Liver (tissue), 9 donors: ENCODE results near the gene AP1M2. TPM values are rescaled to one million over a fixed set of nuclear protein-coding genes. Genes with fewer than 3 reads are reported as not detected.

ENCODE experiments used
- DNase-seq: peaks from one replicate; pipeline ENCODE4 v3.0.0-alpha.2; 2017; ENCODE audit warnings: low spot score
- H3K27ac ChIP-seq, 2 donors: one replicate each; pipeline ENCODE4 v1.7.0; 2013; ENCODE audit warnings: inconsistent platforms in 2 of 2, low read length in 2 of 2, control low read depth in 1 of 2, low read depth in 1 of 2, mild to moderate bottlenecking in 1 of 2
- H3K27me3 ChIP-seq, 4 donors: one replicate each; pipeline versions ENCODE4 v1.6.1 to v1.7.0; 2013; ENCODE audit warnings: low read length in 3 of 4, inconsistent platforms in 1 of 4, mild to moderate bottlenecking in 1 of 4, moderate library complexity in 1 of 4; ENCODE audit not compliant: control insufficient read depth in 4 of 4, insufficient read depth in 4 of 4
- H3K36me3 ChIP-seq, 4 donors: one replicate each; pipeline versions ENCODE4 v1.6.1 to v1.7.0; 2013; ENCODE audit warnings: low read length in 3 of 4, mild to moderate bottlenecking in 3 of 4, low read depth in 1 of 4, moderate library complexity in 1 of 4; ENCODE audit not compliant: control insufficient read depth in 4 of 4, insufficient read depth in 3 of 4
- H3K4me1 ChIP-seq, 4 donors: one replicate each; pipeline versions ENCODE4 v1.6.1 to v1.7.0; 2013; ENCODE audit warnings: low read length in 3 of 4, mild to moderate bottlenecking in 3 of 4, moderate library complexity in 1 of 4; ENCODE audit not compliant: control insufficient read depth in 4 of 4, insufficient read depth in 4 of 4
- H3K4me3 ChIP-seq, 3 donors: one replicate each; pipeline versions ENCODE4 v1.6.1 to v1.7.0; 2013; ENCODE audit warnings: low read length in 3 of 3, control low read depth in 1 of 3, low read depth in 1 of 3, mild to moderate bottlenecking in 1 of 3
- H3K9ac ChIP-seq, 2 donors: one replicate each; pipeline ENCODE4 v1.7.0; 2013; ENCODE audit warnings: low read length in 2 of 2, mild to moderate bottlenecking in 2 of 2, moderate library complexity in 2 of 2, control low read depth in 1 of 2, low read depth in 1 of 2
- H3K9me3 ChIP-seq, 4 donors: one replicate each; pipeline versions ENCODE4 v1.6.1 to v1.7.0; 2013; ENCODE audit warnings: low read length in 3 of 4; ENCODE audit not compliant: control insufficient read depth in 4 of 4
- CTCF ChIP-seq: fragments of 150-350 bp; IDR thresholded peaks from 2 replicates; pipeline ENCODE4 v1.5.1; 2017; ENCODE audit warnings: improper control_type of control experiment, low read depth, low read length; ENCODE audit not compliant: missing input control
- EGR1 ChIP-seq, 2 donors: IDR thresholded peaks; 2 replicates each; pipeline ENCODE4 v1.6.1; 2016 to 2018; ENCODE audit warnings: antibody characterized with exemption in 2 of 2, low read depth in 2 of 2
- FOXA1 ChIP-seq: IDR thresholded peaks from 2 replicates; pipeline ENCODE4 v1.6.1; 2016; ENCODE audit warnings: antibody characterized with exemption
- FOXA2 ChIP-seq: IDR thresholded peaks from 2 replicates; pipeline ENCODE4 v1.6.1; 2016; ENCODE audit warnings: antibody characterized with exemption
- GABPA ChIP-seq, 2 donors: IDR thresholded peaks in 1 of 2; conservative IDR thresholded peaks in 1 of 2; 2 replicates each; pipeline ENCODE4 v1.6.1; 2016; ENCODE audit warnings: antibody characterized with exemption in 2 of 2, mild to moderate bottlenecking in 1 of 2, moderate library complexity in 1 of 2
- HNF4A ChIP-seq, 2 donors: conservative IDR thresholded peaks; 2 replicates each; pipeline ENCODE4 v1.6.1; 2016; ENCODE audit warnings: antibody characterized with exemption in 2 of 2, mild to moderate bottlenecking in 2 of 2
- HNF4G ChIP-seq: IDR thresholded peaks from 2 replicates; pipeline ENCODE4 v1.6.1; 2016; ENCODE audit warnings: antibody characterized with exemption
- JUND ChIP-seq, 2 donors: IDR thresholded peaks; 2 replicates each; pipeline ENCODE4 v1.6.1; 2016; ENCODE audit warnings: antibody characterized with exemption in 2 of 2
- MAX ChIP-seq: IDR thresholded peaks from 2 replicates; pipeline ENCODE4 v1.6.1; 2016; ENCODE audit warnings: antibody characterized with exemption
- NR2F2 ChIP-seq: IDR thresholded peaks from 2 replicates; pipeline ENCODE4 v1.6.1; 2016; ENCODE audit warnings: antibody characterized with exemption
- RAD21 ChIP-seq, 2 donors: IDR thresholded peaks; 2 replicates each; pipeline ENCODE4 v1.6.1; 2016; ENCODE audit warnings: antibody characterized with exemption in 2 of 2, mild to moderate bottlenecking in 2 of 2
- REST ChIP-seq: IDR thresholded peaks from 2 replicates; pipeline ENCODE4 v1.6.1; 2016; ENCODE audit warnings: antibody characterized with exemption, mild to moderate bottlenecking
- RXRA ChIP-seq, 2 donors: IDR thresholded peaks; 2 replicates each; pipeline ENCODE4 v1.6.1; 2017 to 2018; ENCODE audit warnings: antibody characterized with exemption in 2 of 2, mild to moderate bottlenecking in 1 of 2
- SP1 ChIP-seq: IDR thresholded peaks from 2 replicates; pipeline ENCODE4 v1.6.1; 2018; ENCODE audit warnings: antibody characterized with exemption, mild to moderate bottlenecking
- TAF1 ChIP-seq: conservative IDR thresholded peaks from 2 replicates; pipeline ENCODE4 v1.6.1; 2016; ENCODE audit warnings: antibody characterized with exemption, mild to moderate bottlenecking
- YY1 ChIP-seq: IDR thresholded peaks from 2 replicates; pipeline ENCODE4 v1.6.1; 2016; ENCODE audit warnings: antibody characterized with exemption, mild to moderate bottlenecking
- WGBS: extraction: QIAGEN DNeasy Blood & Tissue Kit; methylation state at CpG from one replicate; pipeline ENCODE4 v1.1.7; 2013; 5-methylcytosine and 5-hydroxymethylcytosine counted together
- polyA plus RNA-seq, 2 donors: library from polyadenylated mRNA; stranded (reverse) in 1 of 2; unstranded in 1 of 2; fragments of 200-250 nt in 1 of 2; fragments of >200 nt in 1 of 2; fragmentation: Nextera tagmentation in 1 of 2; extraction: Ambion mirVana in 1 of 2; gene quantifications; one replicate each; pipeline versions ENCODE4 v1.2.1 to v1.2.3, GENCODE V29; 2013 to 2015
- total RNA-seq, 2 donors: library from RNA; depleted of rRNA; stranded (reverse); fragments of >200 nt; gene quantifications; one replicate each; pipeline ENCODE4 v1.2.3, GENCODE V29; 2014
- TF ChIP-seq, protein P1 (sequence below): IDR thresholded peaks from 2 replicates; pipeline ENCODE4 v1.6.1; 2016; ENCODE audit warnings: antibody characterized with exemption
- TF ChIP-seq, protein P2 (sequence below): IDR thresholded peaks from 2 replicates; pipeline ENCODE4 v1.6.1; 2016; ENCODE audit warnings: antibody characterized with exemption
- donor health status: healthy.
- donor health status: healthy.
- donor health status: healthy.
- donor health status: healthy.
- donor health status: healthy.

Gene AP1M2
- total and polyA plus RNA-seq, 4 donors, result 0.42 to 1.3 (median 0.70) TPM

DNA sequence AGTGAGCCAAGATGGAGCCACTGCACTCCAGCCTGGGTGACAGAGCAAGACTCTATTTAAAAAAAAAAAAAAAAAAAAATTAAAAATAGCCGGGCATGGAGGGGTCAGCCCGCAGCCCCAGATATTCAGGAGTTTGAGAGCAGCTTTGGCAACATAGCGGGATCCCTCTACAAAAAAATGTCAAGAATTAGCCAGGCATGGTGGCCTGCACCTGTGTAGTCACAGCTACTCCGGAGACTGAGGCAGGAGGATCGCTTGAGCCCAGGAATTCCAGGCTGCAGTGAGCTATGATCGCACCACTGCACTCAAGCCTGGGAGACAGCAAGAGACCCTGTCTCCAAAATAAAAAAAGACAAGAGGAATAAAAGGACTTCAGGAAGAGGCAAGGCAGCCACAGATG, 716 bp downstream of the AP1M2 start:
- peaks cover 0 to under 1% (median 0%) of the 10 kb centered on the region in 4 donors for H3K4me1 ChIP-seq
- H3K4me3 ChIP-seq, result no peak overlapping the region
- H3K9ac ChIP-seq, result no peak overlapping the region
- H3K27ac ChIP-seq, result no peak overlapping the region
- TF ChIP-seq EGR1 (IDR thresholded peaks at IDR 0.05; ENCODE audit: low read depth in 2 of 2), result no peak
- TF ChIP-seq RXRA (IDR thresholded peaks at IDR 0.05), result no peak
- TF ChIP-seq SP1, result no peak
- no peak for TF ChIP-seq HNF4A (conservative IDR thresholded peaks at IDR 0.05)
- no peak for TF ChIP-seq HNF4G
- no peak for DNase-seq
- H3K9me3 ChIP-seq, result no peaks in the 10 kb centered on the region
- 70% methylated on average over 6 of the region's 6 CpGs for whole genome bisulfite sequencing
- no peaks in the 10 kb centered on the region for H3K36me3 ChIP-seq
- H3K27me3 ChIP-seq, result peaks cover 0 to 4% (median 2%) of the 10 kb centered on the region in 4 donors

- 87% methylated on average over 9 of the region's 9 CpGs for WGBS
- DNase-seq, result no peak
- TF ChIP-seq JUND (IDR thresholded peaks at IDR 0.05) (no peak), HNF4G (no peak), YY1 (no peak), NR2F2 (no peak), FOXA1 (no peak), REST (no peak), RAD21 (IDR thresholded peaks at IDR 0.05) (no peak), SP1 (no peak), FOXA2 (no peak), GABPA (IDR thresholded peaks at IDR 0.05 in 1 of 2, conservative IDR thresholded peaks at IDR 0.05 in 1 of 2) (no peak), EGR1 (IDR thresholded peaks at IDR 0.05; ENCODE audit: low read depth in 2 of 2) (no peak), MAX (no peak), TAF1 (no peak), HNF4A (conservative IDR thresholded peaks at IDR 0.05) (no peak), CTCF (no peak), RXRA (IDR thresholded peaks at IDR 0.05) (no peak)
- TF ChIP-seq, protein P1, sequence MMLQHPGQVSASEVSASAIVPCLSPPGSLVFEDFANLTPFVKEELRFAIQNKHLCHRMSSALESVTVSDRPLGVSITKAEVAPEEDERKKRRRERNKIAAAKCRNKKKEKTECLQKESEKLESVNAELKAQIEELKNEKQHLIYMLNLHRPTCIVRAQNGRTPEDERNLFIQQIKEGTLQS, result no peak
- TF ChIP-seq, protein P2, sequence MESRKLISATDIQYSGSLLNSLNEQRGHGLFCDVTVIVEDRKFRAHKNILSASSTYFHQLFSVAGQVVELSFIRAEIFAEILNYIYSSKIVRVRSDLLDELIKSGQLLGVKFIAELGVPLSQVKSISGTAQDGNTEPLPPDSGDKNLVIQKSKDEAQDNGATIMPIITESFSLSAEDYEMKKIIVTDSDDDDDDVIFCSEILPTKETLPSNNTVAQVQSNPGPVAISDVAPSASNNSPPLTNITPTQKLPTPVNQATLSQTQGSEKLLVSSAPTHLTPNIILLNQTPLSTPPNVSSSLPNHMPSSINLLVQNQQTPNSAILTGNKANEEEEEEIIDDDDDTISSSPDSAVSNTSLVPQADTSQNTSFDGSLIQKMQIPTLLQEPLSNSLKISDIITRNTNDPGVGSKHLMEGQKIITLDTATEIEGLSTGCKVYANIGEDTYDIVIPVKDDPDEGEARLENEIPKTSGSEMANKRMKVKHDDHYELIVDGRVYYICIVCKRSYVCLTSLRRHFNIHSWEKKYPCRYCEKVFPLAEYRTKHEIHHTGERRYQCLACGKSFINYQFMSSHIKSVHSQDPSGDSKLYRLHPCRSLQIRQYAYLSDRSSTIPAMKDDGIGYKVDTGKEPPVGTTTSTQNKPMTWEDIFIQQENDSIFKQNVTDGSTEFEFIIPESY, result no peak
Observed at GRCh38 chr19:10583036-10583776, 3.9 kb downstream of the AP1M2 start.

More at GRCh38 chr19:10583036-10583776, 3.9 kb downstream of the AP1M2 start:
- Histone ChIP-seq H3K36me3 (no peaks in the 10 kb centered on the region), H3K4me3 (no peak overlapping the region), H3K9me3 (no peaks in the 10 kb centered on the region), H3K27ac (no peak overlapping the region), H3K4me1 (peaks cover 0 to 5% (median 2%) of the 10 kb centered on the region in 4 donors), H3K27me3 (peaks cover 0 to 4% (median 2%) of the 10 kb centered on the region in 4 donors), H3K9ac (no peak overlapping the region)
